Adrenal gland (tissue), 12 donors: ENCODE data around the gene SLIT3. TPM values are rescaled to one million over a fixed set of nuclear protein-coding genes. Genes with fewer than 3 reads are reported as not detected.

ENCODE experiments used
- DNase-seq, 7 donors: peaks; one replicate each; pipeline ENCODE4 v3.0.0-alpha.2; 2019 to 2020
- H3K27ac ChIP-seq, 5 donors: fragments of 200-600 bp; sonication (generic) in 4 of 5; 1 replicate in 3 of 5; 2 replicates in 2 of 5; pipeline versions ENCODE4 v1.5.1 to v1.8.0; 2016 to 2020; ENCODE audit warnings: mild to moderate bottlenecking in 1 of 5
- H3K27me3 ChIP-seq: fragments of 200-600 bp; 2 replicates; pipeline ENCODE4 v1.8.0; 2021
- H3K36me3 ChIP-seq, 2 donors: fragments of 200-600 bp; replicated peaks in 1 of 2; 1 replicate in 1 of 2; 2 replicates in 1 of 2; pipeline versions ENCODE4 v1.5.1 to v1.8.0; 2018 to 2022
- H3K4me1 ChIP-seq, 2 donors: fragments of 200-600 bp; replicated peaks in 1 of 2; 1 replicate in 1 of 2; 2 replicates in 1 of 2; pipeline versions ENCODE4 v1.5.1 to v1.8.0; 2018 to 2021
- H3K4me3 ChIP-seq, 4 donors: fragments of 200-600 bp; sonication (generic) in 3 of 4; one replicate each; pipeline ENCODE4 v1.5.1; 2016 to 2018
- H3K9me3 ChIP-seq, 3 donors: fragments of 200-600 bp; sonication (generic) in 1 of 3; replicated peaks in 1 of 3; 1 replicate in 2 of 3; 2 replicates in 1 of 3; pipeline versions ENCODE4 v1.5.1 to v1.8.0; 2016 to 2021
- POLR2A ChIP-seq, 2 donors: fragments of 450-650 bp; IDR thresholded peaks; one replicate each; pipeline ENCODE4 v1.6.1; 2017; ENCODE audit warnings: antibody characterized with exemption in 2 of 2, mild to moderate bottlenecking in 2 of 2, moderate library complexity in 1 of 2
- WGBS, 4 donors: extraction: QIAGEN DNeasy Blood & Tissue Kit in 2 of 4; methylation state at CpG; one replicate each; pipeline versions ENCODE4 v1.1.5 to v1.1.7; 2013 to 2017; 5-methylcytosine and 5-hydroxymethylcytosine counted together
- intact Hi-C, 2 donors: fragments of 100-400 bp; cut with DNase I; formaldehyde crosslinking; loops; one replicate each; pipeline versions ENCODE4 v1.14.1 to v1.15.0; 2022 to 2023
- polyA plus RNA-seq, 3 donors: library from polyadenylated mRNA; stranded (reverse); fragments of 200-250 nt in 2 of 3; fragments of 350-450 nt in 1 of 3; fragmentation: Illumina TruSeq in 1 of 3; extraction: RNeasy Lipid Tissue Mini Kit (QIAGEN cat#74804) in 1 of 3; gene quantifications; one replicate each; pipeline ENCODE4 v1.2.3, GENCODE V29; 2013 to 2014
- total RNA-seq, 9 donors: library from RNA; depleted of rRNA in 4 of 9; stranded (reverse); fragments of >200 nt in 4 of 9; fragments of 120-200 nt in 1 of 9; fragmentation: NEBNext Ultra II Directional in 1 of 9; extraction: Animal tissue kit (Norgen Biotek cat#: 25700) in 1 of 9; gene quantifications; one replicate each; pipeline versions ENCODE4 v1.1.0 to v1.2.4, GENCODE V29; 2013 to 2023
- TF ChIP-seq, protein P1 (sequence below), 6 experiments: fragments of 450-650 bp in 4 of 6; fragments of 200-600 bp in 2 of 6; sonication (generic) in 1 of 6; IDR thresholded peaks; 1 replicate in 5 of 6; 2 replicates in 1 of 6; pipeline versions ENCODE4 v1.5.1 to v1.8.0; 2016 to 2021; ENCODE audit warnings: antibody characterized with exemption in 6 of 6, mild to moderate bottlenecking in 2 of 6, moderate library complexity in 1 of 6
- donor health status: healthy with polysubstance abuse.
- donor health status: Bipolar disorder and iron deficiency.
- donor health status: DM: yes; HTN: yes; CAD: no.
- donor health status: DM: no; HTN: no; CAD: no.
- donor health status: DM: no; HTN: no; CAD: no.
- donor health status: DM: yes; HTN: yes; CAD: no.

Gene SLIT3
- total and polyA plus RNA-seq, 12 donors, result 10.0 to 94.1 (median 32.8) TPM

DNA sequence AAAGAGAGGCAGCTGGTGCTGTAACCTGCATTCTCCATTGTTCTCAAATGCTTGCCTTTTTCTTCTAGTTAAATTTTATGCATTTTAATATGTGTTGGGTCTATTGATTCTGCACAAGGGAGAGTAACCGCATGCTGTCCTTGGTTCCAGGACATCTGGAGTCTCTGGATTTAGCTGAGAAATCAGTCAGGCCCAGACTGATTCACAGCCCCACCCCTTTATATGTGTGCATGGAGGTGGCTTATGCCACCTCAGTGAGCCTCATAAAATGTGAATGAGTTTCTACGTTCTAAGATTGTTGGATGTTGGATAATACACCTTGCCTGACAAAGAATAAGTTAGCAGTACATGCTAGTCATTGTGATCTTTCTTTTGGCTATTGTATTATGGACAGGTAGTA lies 611.7 kb downstream of the SLIT3 start:
- no peak overlapping the region for H3K27ac ChIP-seq
- H3K9me3 ChIP-seq, result no peaks in the 10 kb centered on the region
- H3K4me3 ChIP-seq, result no peak overlapping the region
- TF ChIP-seq, protein P1, sequence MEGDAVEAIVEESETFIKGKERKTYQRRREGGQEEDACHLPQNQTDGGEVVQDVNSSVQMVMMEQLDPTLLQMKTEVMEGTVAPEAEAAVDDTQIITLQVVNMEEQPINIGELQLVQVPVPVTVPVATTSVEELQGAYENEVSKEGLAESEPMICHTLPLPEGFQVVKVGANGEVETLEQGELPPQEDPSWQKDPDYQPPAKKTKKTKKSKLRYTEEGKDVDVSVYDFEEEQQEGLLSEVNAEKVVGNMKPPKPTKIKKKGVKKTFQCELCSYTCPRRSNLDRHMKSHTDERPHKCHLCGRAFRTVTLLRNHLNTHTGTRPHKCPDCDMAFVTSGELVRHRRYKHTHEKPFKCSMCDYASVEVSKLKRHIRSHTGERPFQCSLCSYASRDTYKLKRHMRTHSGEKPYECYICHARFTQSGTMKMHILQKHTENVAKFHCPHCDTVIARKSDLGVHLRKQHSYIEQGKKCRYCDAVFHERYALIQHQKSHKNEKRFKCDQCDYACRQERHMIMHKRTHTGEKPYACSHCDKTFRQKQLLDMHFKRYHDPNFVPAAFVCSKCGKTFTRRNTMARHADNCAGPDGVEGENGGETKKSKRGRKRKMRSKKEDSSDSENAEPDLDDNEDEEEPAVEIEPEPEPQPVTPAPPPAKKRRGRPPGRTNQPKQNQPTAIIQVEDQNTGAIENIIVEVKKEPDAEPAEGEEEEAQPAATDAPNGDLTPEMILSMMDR (IDR thresholded peaks at IDR 0.05), result no peak
- TF ChIP-seq POLR2A (IDR thresholded peaks at IDR 0.05), result no peak
- intact Hi-C loops, result loop anchor here in 1 of 2 donors (10.0 kb wide), 1 partner anchor 616 kb away; the partner anchor contains the start of gene SLIT3
- 78 to 89% (median 88%) methylated on average over 2 of the region's 2 CpGs for WGBS, 4 donors
- no peak for DNase-seq
- H3K4me1 ChIP-seq, result no peaks in the 10 kb centered on the region
- H3K27me3 ChIP-seq, result no peaks in the 10 kb centered on the region
- no peaks in the 10 kb centered on the region for H3K36me3 ChIP-seq

DNA sequence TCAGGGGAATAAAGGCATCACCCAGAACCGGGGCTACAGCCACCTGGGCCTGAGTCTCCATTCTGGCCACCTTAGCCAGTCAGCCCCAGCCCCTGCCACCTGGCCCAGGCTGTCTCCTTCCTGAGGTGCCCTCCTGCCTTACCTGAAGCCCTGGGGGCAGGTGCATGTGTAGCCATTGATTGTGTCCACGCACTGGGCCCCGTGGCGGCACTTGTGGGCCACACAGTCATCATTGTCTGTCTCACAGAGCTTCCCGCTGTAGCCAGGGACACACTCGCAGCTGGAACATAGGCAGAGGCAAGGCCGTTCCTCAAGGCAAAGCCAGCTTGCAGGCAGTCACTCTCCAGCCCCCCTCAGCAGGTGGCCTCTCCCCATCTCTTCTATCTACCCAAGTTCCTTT lies 614.1 kb downstream of the SLIT3 start:
- no peak overlapping the region for H3K27ac ChIP-seq
- WGBS, 4 donors, result 91 to 93% (median 93%) methylated on average over 3 to 7 of the region's 7 CpGs; no CpG with 5 or more reads in 1 of the 4 donors
- H3K4me1 ChIP-seq, result peaks cover 0 to 6% of the 10 kb centered on the region in 2 donors
- H3K27me3 ChIP-seq, result no peaks in the 10 kb centered on the region
- H3K36me3 ChIP-seq, result no peaks in the 10 kb centered on the region
- H3K9me3 ChIP-seq, result no peaks in the 10 kb centered on the region
- no peak overlapping the region for H3K4me3 ChIP-seq
- DNase-seq, result no peak
- TF ChIP-seq, protein P1 (IDR thresholded peaks at IDR 0.05), result no peak
- TF ChIP-seq POLR2A (IDR thresholded peaks at IDR 0.05), result no peak
- intact Hi-C loops, result loop anchor here in 1 of 2 donors (10.0 kb wide), 1 partner anchor 618 kb away; the partner anchor contains the start of gene SLIT3

DNA sequence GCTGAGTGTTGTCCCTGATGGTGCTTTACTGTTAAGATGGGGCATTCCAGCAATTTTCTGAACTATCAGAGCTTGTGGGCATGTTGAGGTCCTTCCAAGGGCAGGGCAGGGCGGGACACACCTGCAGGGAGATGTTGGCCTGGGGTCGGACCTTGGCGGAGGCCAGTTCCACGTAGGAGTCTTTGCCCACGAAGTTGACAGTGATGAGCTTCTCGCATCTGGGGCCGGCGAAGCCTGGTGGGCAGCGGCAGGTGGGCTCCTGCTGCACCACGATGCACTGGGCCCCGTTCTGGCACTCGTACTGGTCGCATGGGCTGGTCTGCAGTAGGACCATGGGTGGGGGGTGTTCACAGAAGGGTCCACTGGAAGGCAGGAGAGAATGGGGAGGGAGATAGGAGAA lies 615.4 kb downstream of the SLIT3 start:
- no peak overlapping the region for H3K27ac ChIP-seq
- no peaks in the 10 kb centered on the region for H3K9me3 ChIP-seq
- H3K36me3 ChIP-seq, result no peaks in the 10 kb centered on the region
- intact Hi-C loops, result loop anchor here in 1 of 2 donors (10.0 kb wide), 1 partner anchor 619 kb away; the partner anchor contains the start of gene SLIT3
- H3K4me3 ChIP-seq, result no peak overlapping the region
- TF ChIP-seq POLR2A (IDR thresholded peaks at IDR 0.05), result no peak
- TF ChIP-seq, protein P1 (IDR thresholded peaks at IDR 0.05), result no peak
- H3K27me3 ChIP-seq, result no peaks in the 10 kb centered on the region
- 94 to 97% (median 97%) methylated on average over 13 of the region's 13 CpGs for WGBS, 4 donors
- no peak for DNase-seq
- H3K4me1 ChIP-seq, result peaks cover 0 to 17% of the 10 kb centered on the region in 2 donors

DNA sequence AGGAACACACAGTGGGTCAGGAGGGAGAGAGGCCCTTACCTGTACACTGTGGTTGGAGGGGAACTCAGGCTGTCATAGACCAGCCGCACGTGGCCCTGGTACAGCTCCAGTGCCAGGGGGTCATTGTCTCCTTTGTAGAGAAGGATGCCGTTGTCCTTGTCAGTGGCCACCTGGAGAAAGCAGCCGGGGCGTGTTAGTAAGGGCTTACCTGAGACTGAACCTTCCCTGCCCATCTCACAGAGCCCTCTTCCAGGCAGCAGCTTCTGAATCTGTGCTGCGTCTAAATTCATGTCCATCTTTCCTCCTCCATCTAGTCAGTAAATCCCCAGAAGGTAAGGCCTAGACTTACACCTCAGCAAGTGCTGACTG lies 617.0 kb downstream of the SLIT3 start:
- 91 to 98% (median 94%) methylated on average over 4 to 6 of the region's 6 CpGs for WGBS, 4 donors

More for the DNA sequence above, 617.0 kb downstream of the SLIT3 start:
- Histone ChIP-seq H3K9me3 (no peaks in the 10 kb centered on the region), H3K4me3 (no peak overlapping the region), H3K36me3 (no peaks in the 10 kb centered on the region), H3K4me1 (peaks cover 0 to 24% of the 10 kb centered on the region in 2 donors), H3K27ac (peak overlapping the region in 2 of 5 donors; percentile 3 to 7), H3K27me3 (no peaks in the 10 kb centered on the region)
- no peak for DNase-seq
- intact Hi-C loops, result loop anchor here in 1 of 2 donors (10.0 kb wide), 1 partner anchor 621 kb away; the partner anchor contains the start of gene SLIT3
- TF ChIP-seq, protein P1 (IDR thresholded peaks at IDR 0.05), result no peak
- no peak for TF ChIP-seq POLR2A (IDR thresholded peaks at IDR 0.05)
